ENCODE measurements around the gene POLD2. TPM values are rescaled to one million over a fixed set of nuclear protein-coding genes. Genes with fewer than 3 reads are reported as not detected.

Gene POLD2
- total RNA-seq, 1 experiment from 2014 or later: 131 TPM

DNA sequence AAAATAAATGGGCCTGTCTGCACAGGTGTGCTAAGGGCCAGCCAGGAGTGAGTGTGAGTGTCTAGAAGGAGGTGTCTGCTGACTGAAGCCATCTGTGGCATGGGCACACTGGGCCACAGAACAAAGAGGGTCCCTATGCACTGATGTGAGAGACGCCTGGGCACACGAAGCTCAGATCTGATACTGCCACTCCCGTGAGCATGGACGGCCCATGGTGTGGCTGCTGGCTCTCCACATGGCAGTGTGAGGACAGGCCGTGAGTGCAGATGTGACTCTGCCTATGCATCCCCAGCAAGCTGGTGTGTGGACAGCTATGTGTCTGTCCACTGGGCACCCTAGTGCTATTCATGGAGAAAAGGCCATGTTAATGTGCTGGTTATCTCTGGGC, 30.6 kb upstream of the POLD2 start:
- no peak overlapping the region for H2BK20ac ChIP-seq (ENCODE audit: low read depth, low read length, poor library complexity, severe bottlenecking)
- WGBS (ENCODE audit: extremely low coverage, insufficient read length, low lambda C conversion rate): no CpG with 5 or more reads among the region's 5 CpGs
- H3K14ac ChIP-seq (ENCODE audit: insufficient read depth, low read length): no peak overlapping the region
- H2AK5ac ChIP-seq (ENCODE audit: insufficient read length, low read length): no peak overlapping the region
- H4K91ac ChIP-seq (ENCODE audit: insufficient read length, low read depth, low read length): no peak overlapping the region
- H4K5ac ChIP-seq (ENCODE audit: insufficient read length, low read depth, low read length): no peak overlapping the region
- H3K23ac ChIP-seq (ENCODE audit: insufficient read length, low read depth, low read length): no peak overlapping the region
- no peaks in the 10 kb centered on the region for H3K27me3 ChIP-seq (ENCODE audit: insufficient read depth, low read length)
- TF ChIP-seq, protein P1, sequence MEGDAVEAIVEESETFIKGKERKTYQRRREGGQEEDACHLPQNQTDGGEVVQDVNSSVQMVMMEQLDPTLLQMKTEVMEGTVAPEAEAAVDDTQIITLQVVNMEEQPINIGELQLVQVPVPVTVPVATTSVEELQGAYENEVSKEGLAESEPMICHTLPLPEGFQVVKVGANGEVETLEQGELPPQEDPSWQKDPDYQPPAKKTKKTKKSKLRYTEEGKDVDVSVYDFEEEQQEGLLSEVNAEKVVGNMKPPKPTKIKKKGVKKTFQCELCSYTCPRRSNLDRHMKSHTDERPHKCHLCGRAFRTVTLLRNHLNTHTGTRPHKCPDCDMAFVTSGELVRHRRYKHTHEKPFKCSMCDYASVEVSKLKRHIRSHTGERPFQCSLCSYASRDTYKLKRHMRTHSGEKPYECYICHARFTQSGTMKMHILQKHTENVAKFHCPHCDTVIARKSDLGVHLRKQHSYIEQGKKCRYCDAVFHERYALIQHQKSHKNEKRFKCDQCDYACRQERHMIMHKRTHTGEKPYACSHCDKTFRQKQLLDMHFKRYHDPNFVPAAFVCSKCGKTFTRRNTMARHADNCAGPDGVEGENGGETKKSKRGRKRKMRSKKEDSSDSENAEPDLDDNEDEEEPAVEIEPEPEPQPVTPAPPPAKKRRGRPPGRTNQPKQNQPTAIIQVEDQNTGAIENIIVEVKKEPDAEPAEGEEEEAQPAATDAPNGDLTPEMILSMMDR (conservative IDR thresholded peaks at IDR 0.05): no peak
- H4K8ac ChIP-seq (replicated peaks; ENCODE audit: insufficient read length, low read depth, low read length): no peak overlapping the region
- H3K36me3 Mint-ChIP-seq (ENCODE audit: insufficient read depth in 1 of 3, low read depth in 3 of 3): no peaks in the 10 kb centered on the region
- no peak overlapping the region for H3K27ac ChIP-seq (ENCODE audit: insufficient read length, low read depth, low read length)
- H3K23me2 ChIP-seq (ENCODE audit: insufficient read length, low read depth, low read length, poor library complexity, severe bottlenecking): no peaks in the 10 kb centered on the region
- no peak overlapping the region for H3K4me2 ChIP-seq (ENCODE audit: insufficient read depth, insufficient read length, low read length)
- no peak overlapping the region for H2BK12ac ChIP-seq (ENCODE audit: insufficient read length, low read depth, low read length)
- H3K9me3 ChIP-seq (ENCODE audit: control insufficient read depth, low read depth, low read length): no peaks in the 10 kb centered on the region
- H4K20me1 ChIP-seq (ENCODE audit: control insufficient read depth, insufficient read depth, insufficient read length): no peaks in the 10 kb centered on the region
- no peak overlapping the region for H2AFZ ChIP-seq (ENCODE audit: low read length)
- no peak overlapping the region for H3K9ac ChIP-seq (ENCODE audit: extremely low read depth, insufficient read length, low read length)
- H3K4ac ChIP-seq (ENCODE audit: low read depth, low read length): no peak overlapping the region
- no peak overlapping the region for H3K4me3 Mint-ChIP-seq
- no peak overlapping the region for H2BK15ac ChIP-seq (ENCODE audit: low read depth, low read length)
- H3T11ph ChIP-seq (ENCODE audit: low read length): no peak overlapping the region
- H3K79me1 ChIP-seq (ENCODE audit: insufficient read depth, low read depth, low read length, poor library complexity, severe bottlenecking): no peaks in the 10 kb centered on the region
- H3K4me1 ChIP-seq (ENCODE audit: insufficient read depth, low read length): no peaks in the 10 kb centered on the region
- H2BK5ac ChIP-seq (ENCODE audit: insufficient read length, low read length): no peak overlapping the region
- H3K27me3 Mint-ChIP-seq (ENCODE audit: low read depth): peaks cover 4% of the 10 kb centered on the region
- no peak for DNase-seq
- no peak overlapping the region for H3K56ac ChIP-seq (ENCODE audit: insufficient read length, low read depth, low read length)
- no peaks in the 10 kb centered on the region for H3K79me2 ChIP-seq (ENCODE audit: insufficient read depth, low read length)
- peaks cover 3 to 7% of the 10 kb centered on the region in 2 experiments; a peak in 2 of 4 replicates for H3K4me1 Mint-ChIP-seq
- H3K18ac ChIP-seq (ENCODE audit: insufficient read length, low read depth, low read length): no peak overlapping the region
- no peak overlapping the region for H2BK120ac ChIP-seq (ENCODE audit: low read depth, low read length, poor library complexity, severe bottlenecking)
- no peak overlapping the region for H3K27ac Mint-ChIP-seq
- H3K9me3 Mint-ChIP-seq: no peaks in the 10 kb centered on the region
